Smooth muscle cell of the pulmonary artery (primary cell): ENCODE data around the gene FAM186B. TPM values are rescaled to one million over a fixed set of nuclear protein-coding genes. Genes with fewer than 3 reads are reported as not detected.

Experiments
- total RNA-seq: library from RNA; depleted of rRNA; stranded (reverse); fragments of >200 nt; gene quantifications from 2 replicates; pipeline ENCODE4 v1.2.3, GENCODE V29; 2014

Gene FAM186B
- total RNA-seq: 0.20 and 0.40 TPM in 2 replicates

GRCh38 chr12:49605539-49605938 is at the start of gene FAM186B:
Gene FAM186B, minus strand, starts transcription at chr12:49605639. Its CDS starts 162 bp downstream, at chr12:49605477.

GRCh38 chr12:49623142-49623904 is 17.9 kb upstream of the FAM186B start, which contains the start of gene PRPF40B:
Gene PRPF40B, plus strand, starts transcription at chr12:49623561. Its CDS starts 30 bp downstream, at chr12:49623591.

GRCh38 chr12:49567611-49568441 is 37.6 kb downstream of the FAM186B start, which contains the start of gene MCRS1:
Gene MCRS1, minus strand, starts transcription at chr12:49568142. Its CDS starts 1,411 bp downstream, at chr12:49566731.

GRCh38 chr12:49538510-49539403 is 66.7 kb downstream of the FAM186B start, which contains the start of gene KCNH3:
Gene KCNH3, plus strand, starts transcription at chr12:49539030. Its CDS starts 387 bp downstream, at chr12:49539417.

Other genes with a start within 250 kb of the FAM186B start
- gene SPATS2, start 238.2 kb downstream of the FAM186B start, total RNA-seq: 22.9 and 29.9 TPM in 2 replicates
- 0.26 and 0.33 TPM in 2 replicates for gene KCNH3, start 66.6 kb downstream of the FAM186B start, total RNA-seq
- 39.0 and 42.9 TPM in 2 replicates for gene MCRS1, start 37.5 kb downstream of the FAM186B start, total RNA-seq
- 11.3 and 13.0 TPM in 2 replicates for gene PRPF40B, start 17.9 kb upstream of the FAM186B start, total RNA-seq
- 40.0 and 40.6 TPM in 2 replicates for gene FMNL3, start 101.8 kb upstream of the FAM186B start, total RNA-seq
- gene TMBIM6, start 135.9 kb upstream of the FAM186B start, total RNA-seq: 405 and 476 TPM in 2 replicates
- gene NCKAP5L, start 222.8 kb upstream of the FAM186B start, total RNA-seq: 16.7 and 21.8 TPM in 2 replicates
- 3.0 and 4.2 TPM in 2 replicates for gene BCDIN3D, start 237.5 kb upstream of the FAM186B start, total RNA-seq